ENCODE data around the gene ATAD1. TPM values are rescaled to one million over a fixed set of nuclear protein-coding genes. Genes with fewer than 3 reads are reported as not detected.

The ATAD1 gene
- total and polyA plus RNA-seq, 10 of the 15 experiments (the other 5 are each of a cell fraction or from before 2014, with no cell fraction given): 24.7 to 59.3 (median 41.1) TPM

- TF ChIP-seq, protein P1, sequence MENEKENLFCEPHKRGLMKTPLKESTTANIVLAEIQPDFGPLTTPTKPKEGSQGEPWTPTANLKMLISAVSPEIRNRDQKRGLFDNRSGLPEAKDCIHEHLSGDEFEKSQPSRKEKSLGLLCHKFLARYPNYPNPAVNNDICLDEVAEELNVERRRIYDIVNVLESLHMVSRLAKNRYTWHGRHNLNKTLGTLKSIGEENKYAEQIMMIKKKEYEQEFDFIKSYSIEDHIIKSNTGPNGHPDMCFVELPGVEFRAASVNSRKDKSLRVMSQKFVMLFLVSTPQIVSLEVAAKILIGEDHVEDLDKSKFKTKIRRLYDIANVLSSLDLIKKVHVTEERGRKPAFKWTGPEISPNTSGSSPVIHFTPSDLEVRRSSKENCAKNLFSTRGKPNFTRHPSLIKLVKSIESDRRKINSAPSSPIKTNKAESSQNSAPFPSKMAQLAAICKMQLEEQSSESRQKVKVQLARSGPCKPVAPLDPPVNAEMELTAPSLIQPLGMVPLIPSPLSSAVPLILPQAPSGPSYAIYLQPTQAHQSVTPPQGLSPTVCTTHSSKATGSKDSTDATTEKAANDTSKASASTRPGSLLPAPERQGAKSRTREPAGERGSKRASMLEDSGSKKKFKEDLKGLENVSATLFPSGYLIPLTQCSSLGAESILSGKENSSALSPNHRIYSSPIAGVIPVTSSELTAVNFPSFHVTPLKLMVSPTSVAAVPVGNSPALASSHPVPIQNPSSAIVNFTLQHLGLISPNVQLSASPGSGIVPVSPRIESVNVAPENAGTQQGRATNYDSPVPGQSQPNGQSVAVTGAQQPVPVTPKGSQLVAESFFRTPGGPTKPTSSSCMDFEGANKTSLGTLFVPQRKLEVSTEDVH (IDR thresholded peaks at IDR 0.05; ENCODE audit: low read depth, partially characterized antibody): no peak
- TF ChIP-seq, protein P2, sequence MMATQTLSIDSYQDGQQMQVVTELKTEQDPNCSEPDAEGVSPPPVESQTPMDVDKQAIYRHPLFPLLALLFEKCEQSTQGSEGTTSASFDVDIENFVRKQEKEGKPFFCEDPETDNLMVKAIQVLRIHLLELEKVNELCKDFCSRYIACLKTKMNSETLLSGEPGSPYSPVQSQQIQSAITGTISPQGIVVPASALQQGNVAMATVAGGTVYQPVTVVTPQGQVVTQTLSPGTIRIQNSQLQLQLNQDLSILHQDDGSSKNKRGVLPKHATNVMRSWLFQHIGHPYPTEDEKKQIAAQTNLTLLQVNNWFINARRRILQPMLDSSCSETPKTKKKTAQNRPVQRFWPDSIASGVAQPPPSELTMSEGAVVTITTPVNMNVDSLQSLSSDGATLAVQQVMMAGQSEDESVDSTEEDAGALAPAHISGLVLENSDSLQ (IDR thresholded peaks at IDR 0.05): 0 out of 2 replicates have a peak, but pooled peaks have one; percentile 3
- TF ChIP-seq ZBTB4 (CRISPR knock-in tag; IDR thresholded peaks at IDR 0.05): no peak
- no peak for TF ChIP-seq HDGF (IDR thresholded peaks at IDR 0.05)
- no peak for TF ChIP-seq ZBTB33 (IDR thresholded peaks at IDR 0.05)
- TF ChIP-seq SREBF2 (IDR thresholded peaks at IDR 0.05; ENCODE audit: low read length): no peak
- no peak for TF ChIP-seq POU2F2 (IDR thresholded peaks at IDR 0.05; ENCODE audit: borderline replicate concordance, low read depth, low read length)
- no peak for TF ChIP-seq IKZF1 (conservative IDR thresholded peaks at IDR 0.05)
- TF ChIP-seq ETV6 (conservative IDR thresholded peaks at IDR 0.05 in 1 of 2, IDR thresholded peaks at IDR 0.05 in 1 of 2; ENCODE audit: borderline replicate concordance in 1 of 2, low read depth in 1 of 2): no peak
- no peak for TF ChIP-seq E2F4 (IDR thresholded peaks at IDR 0.05; ENCODE audit: low read depth, low read length)
- no peak for TF ChIP-seq ZNF687 (IDR thresholded peaks at IDR 0.05)
- TF ChIP-seq ASH2L (IDR thresholded peaks at IDR 0.05; ENCODE audit: borderline replicate concordance, low read depth): no peak
- peak; percentile 11; the same call in 1 of the 2 replicates for TF ChIP-seq POLR2AphosphoS5 (IDR thresholded peaks at IDR 0.05; ENCODE audit: low read length)
- no peak for TF ChIP-seq MTA2 (IDR thresholded peaks at IDR 0.05; ENCODE audit: low read depth)
Measured at GRCh38 chr10:87862679-87863052, 44.6 kb upstream of the ATAD1 start (continued).

Measured in GM12878 (cell line).